ENCODE results near the gene FBXO42. TPM values are rescaled to one million over a fixed set of nuclear protein-coding genes. Genes with fewer than 3 reads are reported as not detected.
"Not testable (repeated sequence)": the region's sequence is repeated elsewhere in the genome, so short reads cannot be mapped to it uniquely, and the experiment has no call there.

The FBXO42 gene
- total RNA-seq, 4 donors from 2014 or later: 21.0 to 30.3 (median 23.0) TPM

DNA sequence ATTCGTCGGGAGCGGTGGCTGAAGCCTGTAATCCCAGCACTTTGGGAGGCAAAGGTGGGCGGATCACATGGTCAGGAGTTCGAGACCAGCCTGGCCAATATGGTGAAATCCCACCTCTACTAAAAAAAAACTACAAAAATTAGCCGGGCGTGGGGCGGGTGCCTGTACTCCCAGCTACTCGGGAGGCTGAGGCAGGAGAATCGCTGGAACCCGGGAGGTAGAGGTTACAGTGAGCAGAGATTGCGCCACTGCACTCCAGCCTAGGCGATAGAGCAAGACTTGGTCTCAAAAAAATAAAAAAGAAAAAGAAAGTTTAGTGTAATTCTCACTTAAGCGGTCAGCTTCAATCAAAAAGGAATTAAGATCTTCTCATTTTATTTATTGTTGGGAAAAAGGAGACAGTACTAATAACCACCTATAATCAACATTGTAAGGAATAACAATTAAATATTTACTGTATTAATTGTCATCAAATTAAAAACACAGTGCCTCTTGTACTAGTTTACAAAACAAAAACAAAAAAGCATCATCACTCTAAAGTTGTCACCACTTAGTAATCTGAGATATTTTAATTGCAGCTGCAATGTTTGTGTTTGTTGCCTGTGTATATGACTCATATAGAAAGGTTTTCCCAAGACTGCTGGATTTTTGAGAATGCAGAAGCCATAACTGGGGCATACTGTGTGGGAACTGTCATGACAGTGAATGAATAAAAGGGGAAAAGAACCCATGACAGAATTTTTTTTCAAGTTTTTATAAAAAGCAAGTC is 3.7 kb downstream of the FBXO42 start:
- Histone ChIP-seq H3K4me1 (peaks cover 0 to 7% of the 10 kb centered on the region in 2 donors), H3K36me3 (no peaks in the 10 kb centered on the region), H3K9me3 (no peaks in the 10 kb centered on the region), H3K4me3 (no peak overlapping the region), H3K27me3 (no peaks in the 10 kb centered on the region), H3K27ac (peak overlapping the region in 1 of 2 donors; percentile 25)
- intact Hi-C loops (cut with DNase I; ENCODE audit: low total_unique reads): no loop called here
- DNase-seq: no peak
- TF ChIP-seq, protein P1, sequence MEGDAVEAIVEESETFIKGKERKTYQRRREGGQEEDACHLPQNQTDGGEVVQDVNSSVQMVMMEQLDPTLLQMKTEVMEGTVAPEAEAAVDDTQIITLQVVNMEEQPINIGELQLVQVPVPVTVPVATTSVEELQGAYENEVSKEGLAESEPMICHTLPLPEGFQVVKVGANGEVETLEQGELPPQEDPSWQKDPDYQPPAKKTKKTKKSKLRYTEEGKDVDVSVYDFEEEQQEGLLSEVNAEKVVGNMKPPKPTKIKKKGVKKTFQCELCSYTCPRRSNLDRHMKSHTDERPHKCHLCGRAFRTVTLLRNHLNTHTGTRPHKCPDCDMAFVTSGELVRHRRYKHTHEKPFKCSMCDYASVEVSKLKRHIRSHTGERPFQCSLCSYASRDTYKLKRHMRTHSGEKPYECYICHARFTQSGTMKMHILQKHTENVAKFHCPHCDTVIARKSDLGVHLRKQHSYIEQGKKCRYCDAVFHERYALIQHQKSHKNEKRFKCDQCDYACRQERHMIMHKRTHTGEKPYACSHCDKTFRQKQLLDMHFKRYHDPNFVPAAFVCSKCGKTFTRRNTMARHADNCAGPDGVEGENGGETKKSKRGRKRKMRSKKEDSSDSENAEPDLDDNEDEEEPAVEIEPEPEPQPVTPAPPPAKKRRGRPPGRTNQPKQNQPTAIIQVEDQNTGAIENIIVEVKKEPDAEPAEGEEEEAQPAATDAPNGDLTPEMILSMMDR (IDR thresholded peaks at IDR 0.05): no peak
- no peak for TF ChIP-seq POLR2A (IDR thresholded peaks at IDR 0.05)

DNA sequence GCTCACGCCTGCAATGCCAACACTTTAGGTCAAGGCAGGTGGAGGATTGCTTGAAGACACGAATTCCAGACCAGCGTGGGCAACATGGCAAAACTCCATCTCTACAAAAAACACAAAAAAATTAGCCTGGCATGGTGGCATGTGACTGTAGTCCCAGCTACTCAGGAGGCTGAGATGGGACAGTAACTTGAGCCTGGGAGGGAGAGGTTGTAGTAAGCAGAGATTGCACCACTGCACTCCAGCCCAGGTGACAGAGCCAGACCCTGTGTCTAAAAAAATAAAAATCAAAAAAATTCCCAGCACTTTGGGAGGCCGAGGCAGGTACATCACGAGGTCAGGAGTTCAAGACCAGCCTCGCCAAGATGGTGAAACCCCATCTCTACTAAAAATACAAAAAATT is 9.0 kb downstream of the FBXO42 start:
- H3K36me3 ChIP-seq; intact Hi-C loops (cut with DNase I; ENCODE audit: low total_unique reads); DNase-seq: not testable (repeated sequence)

DNA sequence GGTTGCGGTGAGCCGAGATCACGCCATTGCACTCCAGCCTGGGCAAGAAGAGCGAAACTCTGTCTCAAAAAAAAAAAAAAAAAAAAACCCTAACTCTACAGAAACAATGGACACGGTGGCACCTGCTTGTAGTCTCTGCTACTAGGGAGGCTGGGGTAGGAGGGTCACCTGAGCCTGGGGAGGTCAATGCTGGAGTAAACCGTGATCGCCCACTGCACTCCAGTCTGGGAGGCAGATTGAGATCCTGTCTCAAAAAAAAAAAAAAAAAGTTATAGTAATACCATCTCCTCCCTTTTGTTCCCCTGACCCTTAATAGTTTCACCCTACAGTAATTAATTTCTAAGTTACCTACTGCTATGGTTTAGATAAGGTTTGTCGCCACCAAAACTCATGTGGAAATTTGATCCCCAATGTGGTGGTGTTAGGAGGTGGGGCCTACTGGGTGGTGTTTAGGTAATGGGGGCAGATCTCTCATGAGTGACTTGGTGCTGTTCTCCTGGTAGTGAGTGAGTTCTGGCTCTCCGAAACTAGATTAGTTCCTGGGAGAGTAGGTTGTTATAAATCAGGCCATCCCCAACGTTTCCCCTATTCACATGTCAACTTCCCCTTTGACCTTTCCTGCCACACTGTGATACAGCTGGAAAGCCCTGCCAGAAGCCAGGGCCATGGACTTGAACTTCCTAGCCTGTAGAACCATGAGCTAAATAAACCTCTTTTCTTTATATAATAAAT is 9.8 kb downstream of the FBXO42 start:
- no peak overlapping the region for H3K4me3 ChIP-seq
- no peaks in the 10 kb centered on the region for H3K9me3 ChIP-seq
- no peak for DNase-seq
- no peaks in the 10 kb centered on the region for H3K27me3 ChIP-seq
- no peak overlapping the region for H3K27ac ChIP-seq
- H3K4me1 ChIP-seq: no peaks in the 10 kb centered on the region
- H3K36me3 ChIP-seq: no peaks in the 10 kb centered on the region
- TF ChIP-seq POLR2A (IDR thresholded peaks at IDR 0.05): no peak
- TF ChIP-seq, protein P1 (IDR thresholded peaks at IDR 0.05): no peak
- intact Hi-C loops (cut with DNase I; ENCODE audit: low total_unique reads): no loop called here

More for the DNA sequence above, 9.0 kb downstream of the FBXO42 start:
- H3K27me3 ChIP-seq, H3K9me3 ChIP-seq, H3K4me1 ChIP-seq, H3K4me3 ChIP-seq, H3K27ac ChIP-seq: not testable (repeated sequence)

DNA sequence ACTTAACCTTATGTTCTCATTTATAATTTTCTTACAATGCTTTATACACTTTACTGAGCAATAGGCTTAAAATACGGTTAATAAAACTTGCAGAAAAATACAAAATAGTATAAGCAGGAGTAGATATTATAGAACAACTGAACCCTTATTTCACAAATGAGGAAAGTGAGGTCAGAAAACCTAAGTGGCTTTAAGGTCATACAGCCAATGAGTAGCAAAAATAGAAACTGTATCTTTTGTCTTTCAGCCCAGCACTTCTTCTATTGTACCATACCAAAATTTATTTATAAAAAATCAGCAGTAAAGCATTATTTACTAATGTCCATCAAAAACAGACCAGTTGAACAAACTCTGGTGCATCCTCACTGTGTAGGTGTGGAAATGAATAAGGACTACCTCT is 11.6 kb downstream of the FBXO42 start:
- intact Hi-C loops (cut with DNase I; ENCODE audit: low total_unique reads): no loop called here
- H3K27ac ChIP-seq: no peak overlapping the region
- H3K4me1 ChIP-seq: no peaks in the 10 kb centered on the region
- H3K9me3 ChIP-seq: no peaks in the 10 kb centered on the region
- DNase-seq: no peak
- H3K36me3 ChIP-seq: no peaks in the 10 kb centered on the region
- TF ChIP-seq, protein P1 (IDR thresholded peaks at IDR 0.05): no peak
- TF ChIP-seq POLR2A (IDR thresholded peaks at IDR 0.05): no peak
- H3K4me3 ChIP-seq: no peak overlapping the region
- no peaks in the 10 kb centered on the region for H3K27me3 ChIP-seq

DNA sequence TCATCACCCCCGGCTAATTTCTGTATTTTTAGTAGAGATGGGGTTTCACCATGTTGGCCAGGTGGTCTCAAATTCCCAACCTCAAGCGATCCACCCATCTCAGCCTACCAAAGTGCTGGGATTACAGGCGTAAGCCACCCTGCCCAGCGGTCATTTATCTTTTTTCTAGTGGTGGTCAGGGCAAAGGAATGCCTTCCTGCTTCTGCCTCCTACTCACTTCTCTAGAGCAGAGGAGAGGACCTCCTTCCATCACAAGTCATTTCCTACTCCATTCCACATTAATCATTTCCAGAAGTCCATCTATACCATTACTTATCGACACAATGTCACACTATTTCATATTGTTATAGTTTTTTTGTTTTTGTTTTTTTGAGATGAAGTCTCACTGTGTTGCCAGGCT is 13.3 kb downstream of the FBXO42 start:
- H3K4me1 ChIP-seq: no peaks in the 10 kb centered on the region
- intact Hi-C loops (cut with DNase I; ENCODE audit: low total_unique reads): no loop called here
- TF ChIP-seq, protein P1 (IDR thresholded peaks at IDR 0.05): no peak
- TF ChIP-seq POLR2A (IDR thresholded peaks at IDR 0.05): no peak
- no peak overlapping the region for H3K4me3 ChIP-seq
- H3K27ac ChIP-seq: no peak overlapping the region
- H3K36me3 ChIP-seq: no peaks in the 10 kb centered on the region
- DNase-seq: no peak
- H3K9me3 ChIP-seq: no peaks in the 10 kb centered on the region
- H3K27me3 ChIP-seq: no peaks in the 10 kb centered on the region
